OCI-LY7 (cell line): ENCODE results near the gene RNF223. TPM values are rescaled to one million over a fixed set of nuclear protein-coding genes. Genes with fewer than 3 reads are reported as not detected.
A peak's percentile ranks its signal among the peaks of the same experiment; 100 is the strongest.

ENCODE experiments used
- BruUV-seq: library from RNA; stranded (reverse); fragments of 400-500 nt; replicated peaks from 2 replicates; lab custom pipeline; 2021; lab: Mats Ljungman, UMichigan
- CTCF ChIA-PET: fragments of 300-600 bp; sonication (Branson Sonifier 250); formaldehyde crosslinking; loops from one replicate; lab custom pipeline; 2022; ENCODE audit warnings: antibody characterized with exemption; ENCODE audit not compliant: unreplicated experiment; lab: Charles Lee
- POLR2A ChIA-PET: fragments of 300-600 bp; sonication (Branson Sonifier 250); formaldehyde crosslinking; loops from one replicate; lab custom pipeline; 2022; ENCODE audit warnings: antibody characterized with exemption; lab: Charles Lee
- DNase-seq: peaks from one replicate; pipeline ENCODE4 v3.0.0-alpha.2; 2015; ENCODE audit warnings: low spot score
- H2AFZ ChIP-seq: fragments of 200-600 bp; sonication (generic), shearing (Covaris generic); 2 replicates; pipeline ENCODE4 v1.6.1; 2014; ENCODE audit warnings: mild to moderate bottlenecking, antibody characterized with exemption, low read length, moderate library complexity
- H3K27ac ChIP-seq: fragments of 200-600 bp; sonication (generic); 2 replicates; pipeline ENCODE4 v1.5.1; 2014; ENCODE audit warnings: mixed run types, low read depth, mild to moderate bottlenecking, moderate library complexity, low read length, inconsistent platforms; ENCODE audit not compliant: poor library complexity, severe bottlenecking
- H3K36me3 ChIP-seq: fragments of 200-600 bp; sonication (generic); 2 replicates; pipeline ENCODE4 v1.6.1; 2014; ENCODE audit warnings: mild to moderate bottlenecking, antibody characterized with exemption, low read length, moderate library complexity, mixed read lengths; ENCODE audit not compliant: insufficient read depth
- H3K4me1 ChIP-seq: fragments of 200-600 bp; sonication (generic); 2 replicates; pipeline ENCODE4 v1.5.1; 2014; ENCODE audit warnings: mild to moderate bottlenecking, low read length; ENCODE audit not compliant: insufficient read depth, poor library complexity, severe bottlenecking
- H3K4me2 ChIP-seq: fragments of 200-600 bp; sonication (generic); 2 replicates; pipeline ENCODE4 v1.6.1; 2014; ENCODE audit warnings: mild to moderate bottlenecking, low read length
- H3K4me3 ChIP-seq: fragments of 200-600 bp; sonication (generic); 2 replicates; pipeline ENCODE4 v1.5.1; 2014; ENCODE audit warnings: mild to moderate bottlenecking, low read depth, low read length; ENCODE audit not compliant: poor library complexity, severe bottlenecking
- H3K79me2 ChIP-seq: fragments of 200-600 bp; sonication (generic); 2 replicates; pipeline ENCODE4 v1.6.1; 2016; ENCODE audit warnings: low read depth, mild to moderate bottlenecking, low read length, moderate library complexity, mixed read lengths; ENCODE audit not compliant: insufficient read depth
- H3K9me2 ChIP-seq: fragments of 200-600 bp; sonication (generic); 2 replicates; pipeline ENCODE4 v1.6.1; 2016; ENCODE audit warnings: mild to moderate bottlenecking, low read length, mixed read lengths; ENCODE audit not compliant: insufficient read depth
- H3K9me3 ChIP-seq: fragments of 200-600 bp; sonication (generic); 2 replicates; pipeline ENCODE4 v1.6.1; 2014; ENCODE audit warnings: mild to moderate bottlenecking, mixed run types, low read length, mixed read lengths
- H4K20me1 ChIP-seq: fragments of 200-600 bp; sonication (generic); 2 replicates; pipeline ENCODE4 v1.6.1; 2014; ENCODE audit warnings: mild to moderate bottlenecking, antibody characterized with exemption, low read length, moderate library complexity, mixed read lengths; ENCODE audit not compliant: insufficient read depth
- EZH2phosphoT487 ChIP-seq: fragments of 200-600 bp; sonication (generic); IDR thresholded peaks from 2 replicates; pipeline ENCODE4 v1.6.1; 2018; ENCODE audit warnings: low read depth, borderline replicate concordance, mild to moderate bottlenecking, mixed run types, antibody characterized with exemption, low read length, moderate library complexity, mixed read lengths
- intact Hi-C: fragments of 100-400 bp; cut with micrococcal nuclease; formaldehyde crosslinking; loops from one replicate; pipeline ENCODE4 v1.10.0; 2022; ENCODE audit not compliant: unreplicated experiment
- total RNA-seq, 2 experiments: library from RNA; depleted of rRNA in 1 of 2; stranded (reverse); fragments of >200 nt in 1 of 2; shearing (Covaris generic) in 1 of 2; gene quantifications; 2 replicates each; pipeline ENCODE4 v1.2.3, GENCODE V29; 2014 to 2022
- TF ChIP-seq, protein P1 (sequence below): fragments of 200-600 bp; sonication (generic); conservative IDR thresholded peaks from 2 replicates; pipeline ENCODE4 v1.5.1; 2014; ENCODE audit warnings: mild to moderate bottlenecking, antibody characterized with exemption, low read length, moderate library complexity, mixed read lengths

RNF223 gene
- total RNA-seq, 2 experiments from 2014 or later = not detected

- BruUV-seq = no TSS peak
- Histone ChIP-seq H3K79me2 (no peaks in the 10 kb centered on the region), H3K4me3 (peak overlapping the region; percentile 68), H3K36me3 (no peaks in the 10 kb centered on the region), H3K4me1 (peaks cover 12% of the 10 kb centered on the region), H3K4me2 (peak overlapping the region; percentile 66), H3K27ac (no peak overlapping the region), H4K20me1 (no peaks in the 10 kb centered on the region), H3K9me3 (no peaks in the 10 kb centered on the region), H2AFZ (peak overlapping the region; percentile 80), H3K9me2 (no peaks in the 10 kb centered on the region)
- CTCF ChIA-PET = no interaction called here
- DNase-seq = peak; percentile 92
- TF ChIP-seq, protein P1, sequence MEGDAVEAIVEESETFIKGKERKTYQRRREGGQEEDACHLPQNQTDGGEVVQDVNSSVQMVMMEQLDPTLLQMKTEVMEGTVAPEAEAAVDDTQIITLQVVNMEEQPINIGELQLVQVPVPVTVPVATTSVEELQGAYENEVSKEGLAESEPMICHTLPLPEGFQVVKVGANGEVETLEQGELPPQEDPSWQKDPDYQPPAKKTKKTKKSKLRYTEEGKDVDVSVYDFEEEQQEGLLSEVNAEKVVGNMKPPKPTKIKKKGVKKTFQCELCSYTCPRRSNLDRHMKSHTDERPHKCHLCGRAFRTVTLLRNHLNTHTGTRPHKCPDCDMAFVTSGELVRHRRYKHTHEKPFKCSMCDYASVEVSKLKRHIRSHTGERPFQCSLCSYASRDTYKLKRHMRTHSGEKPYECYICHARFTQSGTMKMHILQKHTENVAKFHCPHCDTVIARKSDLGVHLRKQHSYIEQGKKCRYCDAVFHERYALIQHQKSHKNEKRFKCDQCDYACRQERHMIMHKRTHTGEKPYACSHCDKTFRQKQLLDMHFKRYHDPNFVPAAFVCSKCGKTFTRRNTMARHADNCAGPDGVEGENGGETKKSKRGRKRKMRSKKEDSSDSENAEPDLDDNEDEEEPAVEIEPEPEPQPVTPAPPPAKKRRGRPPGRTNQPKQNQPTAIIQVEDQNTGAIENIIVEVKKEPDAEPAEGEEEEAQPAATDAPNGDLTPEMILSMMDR = peak; percentile 37; the same call in 1 of the 2 replicates
- TF ChIP-seq EZH2phosphoT487 = no peak
- POLR2A ChIA-PET = no interaction called here
- intact Hi-C loops = loop anchor here (5.0 kb wide), 1 partner anchor 42 kb away; no protein-coding TSS in a partner anchor
Measured at GRCh38 chr1:1059494-1060280, 14.4 kb downstream of the RNF223 start.

- H2AFZ ChIP-seq = peak overlapping the region; percentile 80
- TF ChIP-seq, protein P1 = peak; percentile 73
- no peak for TF ChIP-seq EZH2phosphoT487
- no peaks in the 10 kb centered on the region for H4K20me1 ChIP-seq
- H3K4me1 ChIP-seq = peaks cover 9% of the 10 kb centered on the region
- peak overlapping the region; percentile 66 for H3K4me2 ChIP-seq
- H3K9me3 ChIP-seq = no peaks in the 10 kb centered on the region
- H3K79me2 ChIP-seq = no peaks in the 10 kb centered on the region
- ChIA-PET CTCF (interaction anchor here (0.6 kb wide), 2 partner anchors 27 to 485 kb away, joined by 3 read pairs; no protein-coding TSS in a partner anchor), POLR2A (no interaction called here)
- no peaks in the 10 kb centered on the region for H3K36me3 ChIP-seq
- intact Hi-C loops = no loop called here
- no peak for DNase-seq
- no peaks in the 10 kb centered on the region for H3K9me2 ChIP-seq
- no TSS peak for BruUV-seq
- no peak overlapping the region for H3K27ac ChIP-seq
- H3K4me3 ChIP-seq = peak overlapping the region; percentile 68
Measured at GRCh38 chr1:1058921-1059493, 15.1 kb downstream of the RNF223 start.
